MM.1S (cell line): Measurements from ENCODE around the gene OGT.

Experiments
- DNase-seq: peaks from one replicate; pipeline ENCODE4 v3.0.0-alpha.2; 2015
- H2AFZ ChIP-seq: fragments of 300-600 bp; sonication (generic); 2 replicates; pipeline ENCODE4 v1.6.0; 2016; ENCODE audit warnings: antibody characterized with exemption, low read length
- H3F3A ChIP-seq: fragments of 300-600 bp; sonication (generic); 2 replicates; pipeline ENCODE4 v1.6.1; 2016; ENCODE audit warnings: mild to moderate bottlenecking, antibody characterized with exemption, low read length, moderate library complexity, mixed read lengths; ENCODE audit not compliant: insufficient read depth
- H3K27ac ChIP-seq: fragments of 300-600 bp; sonication (generic); 2 replicates; pipeline ENCODE4 v1.5.1; 2016; ENCODE audit warnings: mild to moderate bottlenecking, low read length
- H3K27me3 ChIP-seq: fragments of 300-600 bp; sonication (generic); replicated peaks from 2 replicates; pipeline ENCODE4 v1.6.0; 2016; ENCODE audit warnings: low read length; ENCODE audit not compliant: insufficient read depth
- H3K36me3 ChIP-seq: fragments of 300-600 bp; sonication (generic); replicated peaks from 2 replicates; pipeline ENCODE4 v1.6.1; 2016; ENCODE audit warnings: mild to moderate bottlenecking, low read length, mixed read lengths; ENCODE audit not compliant: insufficient read depth
- H3K4me1 ChIP-seq: fragments of 300-600 bp; sonication (generic); 2 replicates; pipeline ENCODE4 v1.6.1; 2016; ENCODE audit warnings: low read length, mixed read lengths
- H3K4me2 ChIP-seq: fragments of 300-600 bp; sonication (generic); 2 replicates; pipeline ENCODE4 v1.6.0; 2016; ENCODE audit warnings: low read depth, low read length
- H3K4me3 ChIP-seq: fragments of 300-600 bp; sonication (generic); 2 replicates; pipeline ENCODE4 v1.5.1; 2016; ENCODE audit warnings: low read length, mixed read lengths
- H3K79me2 ChIP-seq: fragments of 300-600 bp; sonication (generic); 2 replicates; pipeline ENCODE4 v1.6.1; 2016; ENCODE audit warnings: mixed run types, low read length, mixed read lengths
- H3K9ac ChIP-seq: fragments of 300-600 bp; sonication (generic); 2 replicates; pipeline ENCODE4 v1.6.1; 2016; ENCODE audit warnings: low read length, mixed read lengths
- H3K9me2 ChIP-seq: fragments of 300-600 bp; sonication (generic); replicated peaks from 2 replicates; pipeline ENCODE4 v1.6.1; 2016; ENCODE audit warnings: mild to moderate bottlenecking, low read length, mixed read lengths; ENCODE audit not compliant: insufficient read depth
- H3K9me3 ChIP-seq: fragments of 300-600 bp; sonication (generic); replicated peaks from 2 replicates; pipeline ENCODE4 v1.6.1; 2016; ENCODE audit warnings: mild to moderate bottlenecking, low read length, mixed read lengths; ENCODE audit not compliant: insufficient read depth
- H4K20me1 ChIP-seq: fragments of 300-600 bp; sonication (generic); 2 replicates; pipeline ENCODE4 v1.6.1; 2016; ENCODE audit warnings: mild to moderate bottlenecking, low read length, moderate library complexity, mixed read lengths; ENCODE audit not compliant: insufficient read depth
- CTCF ChIP-seq: fragments of 300-600 bp; sonication (generic); IDR thresholded peaks from 2 replicates; pipeline ENCODE4 v1.5.1; 2016; ENCODE audit warnings: antibody characterized with exemption, low read length, mixed read lengths
- EZH2 ChIP-seq: fragments of 300-600 bp; sonication (generic); optimal IDR thresholded peaks from 2 replicates; pipeline ENCODE3; 2017; ENCODE audit warnings: low read depth, mild to moderate bottlenecking, antibody characterized with exemption, low read length, mixed read lengths
- EZH2phosphoT487 ChIP-seq: fragments of 300-600 bp; sonication (generic); IDR thresholded peaks from 2 replicates; pipeline ENCODE4 v1.6.1; 2018; ENCODE audit warnings: antibody characterized with exemption, low read length

Gene OGT

GRCh38 chrX:71573590-71573989 lies 40.7 kb downstream of the OGT start:
- Histone ChIP-seq H3K79me2 (no peaks in the 10 kb centered on the region), H3K4me2 (no peak overlapping the region), H3K9me2 (no peaks in the 10 kb centered on the region), H3K4me1 (no peaks in the 10 kb centered on the region), H3F3A (no peaks in the 10 kb centered on the region), H3K36me3 (0 out of 2 replicates have a peak, but pooled peaks cover 8% of the 10 kb centered on the region), H3K9me3 (no peaks in the 10 kb centered on the region), H3K27me3 (no peaks in the 10 kb centered on the region), H3K27ac (no peak overlapping the region), H3K4me3 (no peak overlapping the region), H3K9ac (no peak overlapping the region), H4K20me1 (no peaks in the 10 kb centered on the region), H2AFZ (no peak overlapping the region)
- no peak for TF ChIP-seq EZH2
- TF ChIP-seq CTCF, result no peak
- TF ChIP-seq EZH2phosphoT487, result no peak
- no peak for DNase-seq

DNA sequence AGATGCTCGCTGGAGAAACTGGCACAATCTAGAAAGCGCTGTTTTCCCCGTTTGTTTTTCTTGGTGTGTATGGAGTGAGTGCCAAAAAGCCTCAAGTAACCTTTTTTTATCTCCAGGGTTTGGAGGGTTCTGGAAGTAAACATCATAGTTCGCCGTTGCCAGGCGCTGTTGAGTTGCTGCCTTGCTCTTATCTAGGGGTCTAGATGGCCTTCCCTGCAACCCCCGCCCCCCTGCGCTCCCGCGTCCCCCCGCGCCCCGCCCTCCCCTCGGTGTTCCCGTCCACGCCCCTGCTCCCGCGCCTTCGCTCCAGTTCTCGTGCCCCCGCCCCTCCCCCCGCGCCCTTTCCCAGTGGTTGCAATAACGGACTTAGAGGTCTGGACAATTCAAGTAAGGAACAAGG lies 44.8 kb downstream of the OGT start:
- no peaks in the 10 kb centered on the region for H3F3A ChIP-seq
- H3K27me3 ChIP-seq, result no peaks in the 10 kb centered on the region
- no peaks in the 10 kb centered on the region for H3K4me1 ChIP-seq
- no peak for DNase-seq
- H3K4me2 ChIP-seq, result no peak overlapping the region
- H4K20me1 ChIP-seq, result no peaks in the 10 kb centered on the region
- no peak overlapping the region for H3K4me3 ChIP-seq
- H3K79me2 ChIP-seq, result no peaks in the 10 kb centered on the region
- no peaks in the 10 kb centered on the region for H3K9me2 ChIP-seq
- TF ChIP-seq EZH2phosphoT487, result no peak
- TF ChIP-seq CTCF, result no peak
- TF ChIP-seq EZH2, result no peak
- H2AFZ ChIP-seq, result no peak overlapping the region
- H3K36me3 ChIP-seq, result 0 out of 2 replicates have a peak, but pooled peaks cover 8% of the 10 kb centered on the region
- no peak overlapping the region for H3K9ac ChIP-seq
- H3K9me3 ChIP-seq, result no peaks in the 10 kb centered on the region
- H3K27ac ChIP-seq, result no peak overlapping the region

DNA sequence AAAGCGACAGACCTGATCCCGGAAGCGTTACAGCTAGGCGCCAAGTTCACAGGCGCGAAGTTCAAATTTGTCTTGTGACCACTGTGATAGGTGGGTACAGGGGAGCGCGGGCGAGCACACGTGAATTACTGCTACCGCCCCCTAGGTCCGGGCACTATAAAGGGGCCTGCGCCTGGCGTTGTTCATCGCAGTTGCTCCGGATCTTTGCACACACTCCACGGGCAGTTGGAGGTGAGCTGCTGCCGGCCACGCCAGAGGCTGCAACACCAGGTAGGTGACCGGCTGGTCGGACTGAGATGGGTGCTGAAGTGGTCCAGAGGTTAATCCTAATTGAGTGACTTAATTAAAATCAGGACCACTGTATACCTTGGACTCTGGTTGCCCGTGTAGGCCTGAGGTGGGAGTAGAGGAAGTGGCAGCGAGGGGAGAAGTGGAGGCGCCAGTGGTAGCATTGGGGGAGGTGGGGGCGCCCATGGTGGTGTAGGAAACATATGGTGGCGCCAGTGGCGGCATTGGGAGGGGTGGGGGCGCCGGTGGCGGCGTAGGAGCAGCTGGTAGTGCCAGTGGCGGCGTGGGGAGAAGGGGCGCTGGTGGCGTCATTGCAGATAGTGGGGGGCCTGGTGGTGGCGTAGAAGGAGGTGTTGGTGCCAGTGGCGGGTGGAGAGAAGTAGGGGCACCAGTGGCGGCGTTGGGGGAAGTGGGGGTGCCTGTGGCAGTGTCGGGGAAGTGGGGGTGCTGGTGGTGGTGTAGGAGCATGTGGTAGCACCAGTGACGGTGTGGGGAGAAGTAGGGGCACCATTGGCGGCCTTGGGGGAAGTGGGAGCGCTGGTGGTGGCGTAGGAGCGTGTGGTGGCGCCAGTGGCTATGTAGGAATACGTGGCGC lies 45.6 kb downstream of the OGT start, which contains the start of gene GCNA:
TSS of gene GCNA (plus strand) at position 185 of the 883 bp plus-strand sequence. CDS start 2,385 bp downstream, outside the sequence.
- Histone ChIP-seq H3K9me2 (no peaks in the 10 kb centered on the region), H3K4me1 (no peaks in the 10 kb centered on the region), H2AFZ (no peak within 1 kb of the TSS), H3K4me2 (no peak within 1 kb of the TSS), H3K9me3 (no peaks in the 10 kb centered on the region), H3K9ac (no peak within 1 kb of the TSS), H3K27me3 (no peaks in the 10 kb centered on the region), H3K36me3 (0 out of 2 replicates have a peak, but pooled peaks cover 6% of the 10 kb centered on the region), H3K27ac (no peak within 1 kb of the TSS), H4K20me1 (no peaks in the 10 kb centered on the region), H3K79me2 (no peaks in the 10 kb centered on the region), H3K4me3 (no peak within 1 kb of the TSS), H3F3A (no peaks in the 10 kb centered on the region)
- no peak for DNase-seq
- TF ChIP-seq CTCF, result no peak
- TF ChIP-seq EZH2, result no peak
- TF ChIP-seq EZH2phosphoT487, result no peak
